NCI-H2081 treated with DMSO at 0.1 percent for 48 hours (cell line): ENCODE data around the gene RPE65.
"Not testable (repeated sequence)": the region's sequence is repeated elsewhere in the genome, so short reads cannot be mapped to it uniquely, and the experiment has no call there.

Experiments
- DNase-seq: peaks from one replicate; lab custom pipeline; 2025; lab: John Stamatoyannopoulos, UW

The RPE65 gene

DNA sequence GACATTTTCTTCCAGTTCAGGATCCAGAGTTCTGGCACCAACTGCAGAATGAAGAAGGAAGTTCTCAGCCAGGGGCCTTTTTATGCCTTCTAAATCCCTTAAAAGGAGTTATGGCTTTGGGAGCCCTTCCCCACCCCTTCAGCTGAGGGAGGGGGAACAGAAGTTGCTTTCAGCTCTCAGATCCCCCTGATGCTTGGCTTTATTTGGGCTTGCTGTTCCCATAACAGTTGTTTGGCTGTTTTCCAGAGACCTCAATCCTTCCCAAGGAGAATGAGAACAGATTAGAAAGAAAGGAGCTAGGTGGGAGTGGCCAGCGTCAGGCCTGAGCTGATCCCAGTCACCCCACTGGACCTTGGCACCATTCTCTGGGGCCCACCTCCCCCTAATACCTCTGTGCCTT lies at the start of gene RPE65:
TSS of gene RPE65 (minus strand) at position 54 of the 400 bp plus-strand sequence. CDS start at position 5, 49 bp downstream.
- no peak for DNase-seq

GRCh38 chr1:68497358-68497698 lies 47.6 kb upstream of the RPE65 start:
- no peak for DNase-seq

- peak; percentile 62 for DNase-seq
These were observed 47.1 kb upstream of the RPE65 start, which contains the start of gene DEPDC1 for GRCh38 chr1:68496680-68497357. TSS of gene DEPDC1 (minus strand) at chr1:68497082. CDS start at chr1:68496999, 83 bp downstream.

DNA sequence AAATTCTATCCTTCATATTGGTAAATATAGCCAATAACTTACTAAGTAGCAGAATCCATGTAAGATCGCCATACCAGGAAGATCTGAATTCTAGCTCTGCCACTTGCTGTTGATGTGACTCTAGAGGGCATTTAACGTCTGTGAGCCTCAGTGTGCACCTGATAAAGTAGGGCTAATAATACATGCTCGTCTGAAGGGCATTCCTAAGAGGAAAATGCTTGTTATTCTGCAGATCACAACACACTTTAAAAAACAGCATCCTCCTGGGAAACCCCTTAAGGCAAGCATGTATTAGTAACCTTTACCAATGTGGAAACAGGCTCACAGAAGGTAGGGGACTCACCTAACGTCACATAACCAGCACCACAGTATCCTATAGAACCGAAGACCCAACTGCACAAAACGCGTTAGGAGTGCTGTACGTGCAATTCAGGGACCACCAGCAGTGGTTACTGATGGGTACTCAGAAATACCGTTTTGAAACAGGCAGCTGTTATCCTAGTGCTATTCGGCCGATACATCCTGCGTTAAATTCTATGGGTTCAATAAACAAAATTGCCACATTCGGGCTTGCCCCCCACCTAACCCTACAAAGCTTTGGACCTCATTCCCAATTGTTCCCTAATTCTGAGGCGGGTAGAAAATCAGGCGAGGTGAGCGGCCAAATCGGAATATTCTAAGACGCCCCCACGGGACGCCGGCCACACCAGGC lies 46.4 kb upstream of the RPE65 start:
- DNase-seq = no peak

DNA sequence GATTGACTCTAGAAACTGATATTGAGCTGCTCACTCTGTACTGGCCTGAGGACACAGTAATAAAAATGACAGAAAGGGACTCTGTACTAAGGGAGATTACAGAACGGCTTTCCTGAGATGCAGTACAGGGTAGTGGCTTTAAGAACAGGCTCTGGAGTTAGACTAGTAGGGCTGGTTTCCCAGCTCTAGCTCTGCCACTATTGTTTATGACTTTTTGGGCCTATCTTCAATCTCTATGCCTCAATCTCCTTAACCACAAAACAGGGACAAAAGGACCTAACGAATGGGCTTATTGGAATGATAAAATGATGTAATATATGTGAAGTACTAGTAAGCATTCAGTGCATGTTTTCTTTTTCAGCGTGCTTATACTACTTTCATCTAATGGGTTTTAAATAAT lies 45.8 kb upstream of the RPE65 start:
- no peak for DNase-seq

- DNase-seq = no peak
These were observed 43.4 kb upstream of the RPE65 start for GRCh38 chr1:68493193-68493592.

DNA sequence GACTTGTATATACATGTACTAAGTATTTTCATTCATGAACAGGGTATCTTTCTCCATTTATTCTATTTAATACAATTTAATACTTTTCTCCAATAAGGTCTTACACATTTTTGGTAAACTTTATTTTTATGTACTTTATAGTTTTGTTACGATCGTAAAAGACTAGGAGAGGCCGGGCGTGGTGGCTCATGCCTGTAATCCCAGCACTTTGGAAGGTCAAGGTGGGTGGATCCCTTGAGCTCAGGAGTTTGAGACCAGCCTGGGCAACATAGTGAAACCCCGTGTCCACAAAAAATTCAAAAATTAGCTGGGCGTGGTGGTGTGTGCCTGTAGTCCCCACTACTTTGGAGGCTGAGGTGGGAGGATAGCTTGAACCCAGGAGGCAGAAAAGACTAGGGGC lies 42.5 kb upstream of the RPE65 start:
- not testable (repeated sequence) for DNase-seq

DNA sequence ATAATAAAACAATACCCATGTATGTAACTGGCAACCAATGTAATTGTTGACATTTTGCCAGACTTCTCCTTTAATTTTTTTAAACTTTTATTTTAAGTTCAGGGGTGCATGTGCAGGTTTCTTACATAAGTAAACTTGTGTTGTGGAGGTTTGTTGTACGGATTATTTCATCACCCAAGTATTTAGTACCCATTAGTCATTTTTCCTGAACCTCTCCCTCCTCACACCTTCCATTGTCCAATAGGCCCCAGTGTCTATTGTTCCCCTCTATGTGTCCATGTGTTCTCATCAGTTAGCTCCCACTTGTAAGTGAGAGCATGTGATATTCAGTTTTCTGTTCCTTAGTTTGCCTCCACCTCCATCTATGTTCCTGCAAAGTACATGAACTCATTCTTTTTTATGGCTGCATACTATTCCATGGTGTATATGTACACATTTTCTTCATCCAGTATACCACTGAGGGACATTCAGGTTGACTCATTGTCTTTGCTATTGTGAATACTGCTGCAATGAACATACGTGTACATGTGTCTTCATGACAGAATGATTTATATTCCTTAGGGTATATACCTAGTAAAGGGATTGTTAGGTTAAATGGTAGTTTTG lies 40.4 kb upstream of the RPE65 start:
- DNase-seq = no peak

DNA sequence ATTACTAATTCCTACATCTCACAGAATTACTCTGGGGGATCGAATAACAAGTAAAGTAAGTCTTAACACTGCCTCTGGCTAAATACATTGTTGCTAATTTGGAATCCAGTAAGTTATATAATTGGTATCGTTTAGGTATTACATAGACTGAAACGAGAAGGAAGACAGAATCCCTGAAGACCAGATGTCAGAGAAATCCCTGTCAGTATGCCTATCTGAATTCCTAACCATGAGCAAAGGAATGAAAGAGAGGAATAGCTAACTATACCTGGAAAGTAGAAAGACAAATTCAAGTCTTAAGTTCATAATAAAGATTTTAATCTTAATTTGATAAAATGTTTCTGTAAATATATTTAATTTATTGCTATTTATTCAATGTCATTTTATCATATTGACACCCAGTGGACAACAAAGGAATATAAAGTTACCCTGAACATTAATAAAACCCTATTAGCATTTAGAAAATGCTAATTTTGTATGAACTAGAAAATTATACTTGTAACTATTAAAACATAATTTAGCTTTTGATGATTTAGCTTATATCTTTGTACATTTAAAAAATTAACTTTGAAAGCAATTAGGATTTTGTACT lies 35.8 kb upstream of the RPE65 start:
- no peak for DNase-seq

GRCh38 chr1:68484618-68485017 lies 34.9 kb upstream of the RPE65 start:
- no peak for DNase-seq

GRCh38 chr1:68481041-68481440 lies 31.3 kb upstream of the RPE65 start:
- DNase-seq = no peak

- DNase-seq = no peak
These were observed 29.7 kb upstream of the RPE65 start for GRCh38 chr1:68479501-68479900.

DNA sequence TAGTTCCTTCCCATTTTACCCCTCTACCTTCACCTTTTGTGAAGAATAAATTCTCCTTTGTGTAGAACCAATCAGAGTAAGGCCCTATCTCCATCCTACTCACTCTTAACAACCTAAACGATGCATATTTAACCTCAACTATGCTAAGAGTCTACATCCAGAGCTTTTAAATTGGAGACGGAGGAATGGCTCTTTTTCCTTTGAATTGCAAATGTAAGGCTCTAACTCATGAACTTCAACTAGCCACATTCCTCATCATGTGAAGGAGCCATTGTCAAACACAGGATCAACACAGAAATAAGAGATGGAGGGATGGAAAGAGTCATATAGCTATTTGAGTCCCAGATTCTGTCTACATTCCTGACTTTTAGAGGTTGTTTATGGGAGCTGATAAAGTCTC lies 28.9 kb upstream of the RPE65 start:
- DNase-seq = no peak

- not testable (repeated sequence) for DNase-seq
These were observed 26.9 kb upstream of the RPE65 start for GRCh38 chr1:68476626-68477025.

- DNase-seq = no peak
These were observed 23.3 kb upstream of the RPE65 start for GRCh38 chr1:68473060-68473459.

DNA sequence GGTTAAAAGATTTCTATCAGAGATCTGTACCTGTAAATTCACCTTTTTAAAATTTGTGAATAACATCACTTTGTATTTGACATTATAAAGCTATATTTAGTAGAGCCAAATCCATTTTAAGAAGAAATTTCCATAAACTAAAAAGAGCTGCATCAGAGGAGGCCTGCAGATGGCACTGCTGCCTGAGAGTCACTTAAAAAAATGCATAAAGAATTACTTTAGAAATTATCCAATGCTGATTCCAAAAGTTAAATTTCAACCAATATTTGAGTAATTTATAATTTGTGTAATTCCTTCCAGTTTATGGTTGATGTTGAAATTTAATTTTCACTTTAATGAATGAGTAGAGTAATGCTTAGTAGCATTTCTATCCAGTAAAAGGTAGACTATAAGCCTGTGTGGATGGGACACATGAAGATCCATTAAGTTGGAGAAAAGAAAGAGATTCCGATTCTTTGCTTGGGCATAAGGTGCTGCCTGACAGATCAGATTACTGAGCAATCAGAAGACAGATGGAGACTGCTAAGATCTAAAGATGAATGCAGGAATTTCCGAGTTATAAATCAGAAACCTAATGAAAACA lies 20.7 kb upstream of the RPE65 start:
- no peak for DNase-seq

GRCh38 chr1:68464891-68465290 lies 15.1 kb upstream of the RPE65 start:
- no peak for DNase-seq

- DNase-seq = no peak
These were observed 11.2 kb upstream of the RPE65 start for GRCh38 chr1:68460935-68461334.

- no peak for DNase-seq
These were observed 10.0 kb upstream of the RPE65 start for GRCh38 chr1:68459796-68460195.

GRCh38 chr1:68459091-68459490 lies 9.3 kb upstream of the RPE65 start:
- no peak for DNase-seq

DNA sequence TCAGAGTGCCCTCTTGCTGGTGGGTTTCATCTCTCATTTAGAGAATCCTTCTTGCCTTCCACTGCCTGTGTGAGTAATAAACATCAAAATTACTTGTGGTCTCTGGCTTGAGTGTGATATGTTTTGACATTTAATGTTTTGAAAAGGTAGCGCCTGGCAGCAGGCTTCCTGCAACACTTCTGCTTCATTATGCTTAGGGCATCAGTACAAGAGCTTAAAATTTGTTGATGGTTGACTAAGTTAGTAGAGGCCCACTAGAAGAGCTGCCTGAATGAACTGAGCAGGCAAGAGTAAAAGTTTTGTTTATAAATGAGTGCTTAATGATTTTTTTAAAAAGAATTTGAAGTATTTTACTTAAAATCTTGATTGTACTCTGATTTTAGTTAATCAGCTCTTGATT lies 6.4 kb upstream of the RPE65 start:
- DNase-seq = no peak

- no peak for DNase-seq
These were observed 4.8 kb upstream of the RPE65 start for GRCh38 chr1:68454534-68454933.
